ENCODE data around the gene DDRGK1. TPM values are rescaled to one million over a fixed set of nuclear protein-coding genes. Genes with fewer than 3 reads are reported as not detected.

The DDRGK1 gene
- total and polyA plus RNA-seq, 2 of the 8 experiments (the other 6 are each of a cell fraction or from before 2014, with no cell fraction given): 29.4 to 42.0 TPM

GRCh38 chr20:3239867-3240775 lies 35.6 kb upstream of the DDRGK1 start (continued):
- TF ChIP-seq, protein P1, sequence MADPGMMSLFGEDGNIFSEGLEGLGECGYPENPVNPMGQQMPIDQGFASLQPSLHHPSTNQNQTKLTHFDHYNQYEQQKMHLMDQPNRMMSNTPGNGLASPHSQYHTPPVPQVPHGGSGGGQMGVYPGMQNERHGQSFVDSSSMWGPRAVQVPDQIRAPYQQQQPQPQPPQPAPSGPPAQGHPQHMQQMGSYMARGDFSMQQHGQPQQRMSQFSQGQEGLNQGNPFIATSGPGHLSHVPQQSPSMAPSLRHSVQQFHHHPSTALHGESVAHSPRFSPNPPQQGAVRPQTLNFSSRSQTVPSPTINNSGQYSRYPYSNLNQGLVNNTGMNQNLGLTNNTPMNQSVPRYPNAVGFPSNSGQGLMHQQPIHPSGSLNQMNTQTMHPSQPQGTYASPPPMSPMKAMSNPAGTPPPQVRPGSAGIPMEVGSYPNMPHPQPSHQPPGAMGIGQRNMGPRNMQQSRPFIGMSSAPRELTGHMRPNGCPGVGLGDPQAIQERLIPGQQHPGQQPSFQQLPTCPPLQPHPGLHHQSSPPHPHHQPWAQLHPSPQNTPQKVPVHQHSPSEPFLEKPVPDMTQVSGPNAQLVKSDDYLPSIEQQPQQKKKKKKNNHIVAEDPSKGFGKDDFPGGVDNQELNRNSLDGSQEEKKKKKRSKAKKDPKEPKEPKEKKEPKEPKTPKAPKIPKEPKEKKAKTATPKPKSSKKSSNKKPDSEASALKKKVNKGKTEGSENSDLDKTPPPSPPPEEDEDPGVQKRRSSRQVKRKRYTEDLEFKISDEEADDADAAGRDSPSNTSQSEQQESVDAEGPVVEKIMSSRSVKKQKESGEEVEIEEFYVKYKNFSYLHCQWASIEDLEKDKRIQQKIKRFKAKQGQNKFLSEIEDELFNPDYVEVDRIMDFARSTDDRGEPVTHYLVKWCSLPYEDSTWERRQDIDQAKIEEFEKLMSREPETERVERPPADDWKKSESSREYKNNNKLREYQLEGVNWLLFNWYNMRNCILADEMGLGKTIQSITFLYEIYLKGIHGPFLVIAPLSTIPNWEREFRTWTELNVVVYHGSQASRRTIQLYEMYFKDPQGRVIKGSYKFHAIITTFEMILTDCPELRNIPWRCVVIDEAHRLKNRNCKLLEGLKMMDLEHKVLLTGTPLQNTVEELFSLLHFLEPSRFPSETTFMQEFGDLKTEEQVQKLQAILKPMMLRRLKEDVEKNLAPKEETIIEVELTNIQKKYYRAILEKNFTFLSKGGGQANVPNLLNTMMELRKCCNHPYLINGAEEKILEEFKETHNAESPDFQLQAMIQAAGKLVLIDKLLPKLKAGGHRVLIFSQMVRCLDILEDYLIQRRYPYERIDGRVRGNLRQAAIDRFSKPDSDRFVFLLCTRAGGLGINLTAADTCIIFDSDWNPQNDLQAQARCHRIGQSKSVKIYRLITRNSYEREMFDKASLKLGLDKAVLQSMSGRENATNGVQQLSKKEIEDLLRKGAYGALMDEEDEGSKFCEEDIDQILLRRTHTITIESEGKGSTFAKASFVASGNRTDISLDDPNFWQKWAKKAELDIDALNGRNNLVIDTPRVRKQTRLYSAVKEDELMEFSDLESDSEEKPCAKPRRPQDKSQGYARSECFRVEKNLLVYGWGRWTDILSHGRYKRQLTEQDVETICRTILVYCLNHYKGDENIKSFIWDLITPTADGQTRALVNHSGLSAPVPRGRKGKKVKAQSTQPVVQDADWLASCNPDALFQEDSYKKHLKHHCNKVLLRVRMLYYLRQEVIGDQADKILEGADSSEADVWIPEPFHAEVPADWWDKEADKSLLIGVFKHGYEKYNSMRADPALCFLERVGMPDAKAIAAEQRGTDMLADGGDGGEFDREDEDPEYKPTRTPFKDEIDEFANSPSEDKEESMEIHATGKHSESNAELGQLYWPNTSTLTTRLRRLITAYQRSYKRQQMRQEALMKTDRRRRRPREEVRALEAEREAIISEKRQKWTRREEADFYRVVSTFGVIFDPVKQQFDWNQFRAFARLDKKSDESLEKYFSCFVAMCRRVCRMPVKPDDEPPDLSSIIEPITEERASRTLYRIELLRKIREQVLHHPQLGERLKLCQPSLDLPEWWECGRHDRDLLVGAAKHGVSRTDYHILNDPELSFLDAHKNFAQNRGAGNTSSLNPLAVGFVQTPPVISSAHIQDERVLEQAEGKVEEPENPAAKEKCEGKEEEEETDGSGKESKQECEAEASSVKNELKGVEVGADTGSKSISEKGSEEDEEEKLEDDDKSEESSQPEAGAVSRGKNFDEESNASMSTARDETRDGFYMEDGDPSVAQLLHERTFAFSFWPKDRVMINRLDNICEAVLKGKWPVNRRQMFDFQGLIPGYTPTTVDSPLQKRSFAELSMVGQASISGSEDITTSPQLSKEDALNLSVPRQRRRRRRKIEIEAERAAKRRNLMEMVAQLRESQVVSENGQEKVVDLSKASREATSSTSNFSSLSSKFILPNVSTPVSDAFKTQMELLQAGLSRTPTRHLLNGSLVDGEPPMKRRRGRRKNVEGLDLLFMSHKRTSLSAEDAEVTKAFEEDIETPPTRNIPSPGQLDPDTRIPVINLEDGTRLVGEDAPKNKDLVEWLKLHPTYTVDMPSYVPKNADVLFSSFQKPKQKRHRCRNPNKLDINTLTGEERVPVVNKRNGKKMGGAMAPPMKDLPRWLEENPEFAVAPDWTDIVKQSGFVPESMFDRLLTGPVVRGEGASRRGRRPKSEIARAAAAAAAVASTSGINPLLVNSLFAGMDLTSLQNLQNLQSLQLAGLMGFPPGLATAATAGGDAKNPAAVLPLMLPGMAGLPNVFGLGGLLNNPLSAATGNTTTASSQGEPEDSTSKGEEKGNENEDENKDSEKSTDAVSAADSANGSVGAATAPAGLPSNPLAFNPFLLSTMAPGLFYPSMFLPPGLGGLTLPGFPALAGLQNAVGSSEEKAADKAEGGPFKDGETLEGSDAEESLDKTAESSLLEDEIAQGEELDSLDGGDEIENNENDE (IDR thresholded peaks at IDR 0.05; ENCODE audit: insufficient replicate concordance, low read length): no peak
- TF ChIP-seq SAP30 (IDR thresholded peaks at IDR 0.05; ENCODE audit: insufficient read depth, insufficient replicate concordance, low read length) (no peak), ZNF274 (IDR thresholded peaks at IDR 0.05; ENCODE audit: borderline replicate concordance, extremely low read depth, low read length) (no peak), MAFK (IDR thresholded peaks at IDR 0.05; ENCODE audit: low read depth, low read length) (no peak), CTCF (IDR thresholded peaks at IDR 0.05; ENCODE audit: control extremely low read depth in 1 of 3, insufficient read depth in 1 of 3, low read depth in 1 of 3, low read length in 3 of 3) (no peak), TEAD4 (IDR thresholded peaks at IDR 0.05; ENCODE audit: low read depth, low read length) (no peak)
